Endothelial cell of umbilical vein (primary cell): ENCODE data around the gene PLK5. TPM values are rescaled to one million over a fixed set of nuclear protein-coding genes. Genes with fewer than 3 reads are reported as not detected.

Source experiments
- BruUV-seq: library from RNA; stranded (reverse); fragments of 400-500 nt; replicated peaks from 2 replicates; lab custom pipeline; 2021; lab: Mats Ljungman, UMichigan
- CTCF ChIA-PET: fragments of 300-600, 350-600 bp; sonication (Branson Sonifier 250); formaldehyde crosslinking; loops from one replicate; lab custom pipeline; 2021; ENCODE audit warnings: antibody characterized with exemption, inconsistent platforms; lab: Charles Lee
- POLR2A ChIA-PET: fragments of 300-600, 350-600 bp; sonication (Branson Sonifier 250); formaldehyde crosslinking; loops from one replicate; lab custom pipeline; 2021; ENCODE audit warnings: antibody characterized with exemption, inconsistent platforms; lab: Charles Lee
- DNase-seq: peaks from one replicate; pipeline ENCODE4 v3.0.0-alpha.2; 2011; ENCODE audit warnings: low read depth, low spot score
- FAIRE-seq: peaks from 2 replicates; lab custom pipeline; 2011; peaks lifted over from hg19 to GRCh38; lab: Jason Lieb, UNC
- H2AFZ ChIP-seq: 2 replicates; pipeline ENCODE4 v1.6.0; 2012; ENCODE audit warnings: low read depth, low read length, control low read depth, inconsistent platforms
- H3K27ac ChIP-seq: 2 replicates; pipeline ENCODE4 v1.5.1; 2011; ENCODE audit warnings: low read depth, mild to moderate bottlenecking, control low read depth, low read length, moderate library complexity; ENCODE audit not compliant: insufficient read depth
- H3K27me3 ChIP-seq, 2 experiments: 2 replicates each; pipeline versions ENCODE4 v1.6.0 to v1.6.1; 2011; ENCODE audit warnings: low read length in 2 of 2, mixed read lengths in 1 of 2; ENCODE audit not compliant: control insufficient read depth in 2 of 2, insufficient read depth in 2 of 2
- H3K36me3 ChIP-seq, 2 experiments: 2 replicates in 1 of 2; 3 replicates in 1 of 2; pipeline ENCODE4 v1.5.1; 2011; ENCODE audit warnings: low read length in 2 of 2, mild to moderate bottlenecking in 1 of 2, moderate library complexity in 1 of 2; ENCODE audit not compliant: control insufficient read depth in 2 of 2, insufficient read depth in 2 of 2; ENCODE audit errors: extremely low read depth in 1 of 2
- H3K4me1 ChIP-seq: 3 replicates; pipeline ENCODE4 v1.5.1; 2011; ENCODE audit warnings: mild to moderate bottlenecking, low read length; ENCODE audit not compliant: control insufficient read depth, insufficient read depth; ENCODE audit errors: extremely low read depth
- H3K4me2 ChIP-seq: 2 replicates; pipeline ENCODE4 v1.6.1; 2011; ENCODE audit warnings: low read length, control low read depth, mixed read lengths; ENCODE audit not compliant: insufficient read depth
- H3K4me3 ChIP-seq, 3 experiments: fragments of 200-600 bp in 1 of 3; sonication (generic), shearing (Covaris generic) in 1 of 3; replicated peaks in 1 of 3; 2 replicates each; pipeline ENCODE4 v1.5.1; 2011 to 2016; ENCODE audit warnings: control low read depth in 3 of 3, low read length in 3 of 3, mild to moderate bottlenecking in 2 of 3, inconsistent platforms in 1 of 3, low read depth in 1 of 3, moderate library complexity in 1 of 3; ENCODE audit not compliant: insufficient read depth in 1 of 3
- H3K79me2 ChIP-seq: 2 replicates; pipeline ENCODE4 v1.6.0; 2012; ENCODE audit warnings: low read length, inconsistent platforms; ENCODE audit not compliant: control insufficient read depth, insufficient read depth
- H3K9ac ChIP-seq: replicated peaks from 2 replicates; pipeline ENCODE3; 2011; ENCODE audit warnings: low read length, control low read depth; ENCODE audit not compliant: insufficient read depth; ENCODE audit errors: extremely low read depth
- H3K9me1 ChIP-seq: replicated peaks from 3 replicates; pipeline ENCODE4 v1.6.0; 2011; ENCODE audit warnings: mild to moderate bottlenecking, low read length; ENCODE audit not compliant: control insufficient read depth, insufficient read depth; ENCODE audit errors: extremely low read depth
- H3K9me3 ChIP-seq: replicated peaks from 2 replicates; pipeline ENCODE4 v1.5.1; 2012; ENCODE audit warnings: low read length, inconsistent platforms; ENCODE audit not compliant: control insufficient read depth, insufficient read depth
- H4K20me1 ChIP-seq: replicated peaks from 2 replicates; pipeline ENCODE3; 2011; ENCODE audit warnings: mild to moderate bottlenecking, low read length; ENCODE audit not compliant: control insufficient read depth, insufficient read depth; ENCODE audit errors: extremely low read depth
- CTCF ChIP-seq, 2 donors: IDR thresholded peaks; 1 replicate in 1 of 2; 2 replicates in 1 of 2; pipeline ENCODE4 v1.5.1; 2011; ENCODE audit warnings: low read length in 2 of 2, mild to moderate bottlenecking in 2 of 2, moderate library complexity in 2 of 2, control low read depth in 1 of 2, inconsistent platforms in 1 of 2, low read depth in 1 of 2; ENCODE audit not compliant: insufficient read depth in 1 of 2; ENCODE audit errors: extremely low read depth in 1 of 2
- EZH2 ChIP-seq: IDR thresholded peaks from 2 replicates; pipeline ENCODE4 v1.6.1; 2012; ENCODE audit warnings: borderline replicate concordance, low read depth, mild to moderate bottlenecking, moderate library complexity, low read length, inconsistent platforms; ENCODE audit not compliant: severe bottlenecking
- FOS ChIP-seq: IDR thresholded peaks from 2 replicates; pipeline ENCODE4 v1.6.1; 2011; ENCODE audit warnings: mild to moderate bottlenecking, low read length, moderate library complexity, borderline replicate concordance; ENCODE audit not compliant: insufficient read depth
- GATA2 ChIP-seq: IDR thresholded peaks from 2 replicates; pipeline ENCODE4 v1.7.0; 2011; ENCODE audit warnings: low read depth, mild to moderate bottlenecking, moderate library complexity, mixed read lengths, low read length; ENCODE audit not compliant: insufficient read length, insufficient read depth
- JUN ChIP-seq: IDR thresholded peaks from 2 replicates; pipeline ENCODE4 v1.6.1; 2011; ENCODE audit warnings: borderline replicate concordance, low read depth; ENCODE audit not compliant: insufficient read length, insufficient read depth
- MYC ChIP-seq: IDR thresholded peaks from one replicate; pipeline ENCODE4 v1.6.1; 2011; ENCODE audit warnings: mild to moderate bottlenecking, low read depth, low read length
- POLR2A ChIP-seq: IDR thresholded peaks from 2 replicates; pipeline ENCODE4 v1.6.1; 2012; ENCODE audit warnings: low read depth, mild to moderate bottlenecking, control low read depth, low read length
- POLR2AphosphoS5 ChIP-seq: IDR thresholded peaks from 2 replicates; pipeline ENCODE4 v1.6.1; 2012; ENCODE audit warnings: low read depth, mild to moderate bottlenecking, control low read depth, low read length, moderate library complexity; ENCODE audit not compliant: insufficient read depth
- dilution Hi-C: fragments of 300-500 bp; cut with MboI; formaldehyde crosslinking; loops from one replicate; pipeline ENCODE4 v1.15.0; 2019; ENCODE audit warnings: low sequenced_read_pairs; ENCODE audit not compliant: extremely low pct_ligation_motif_present
- intact Hi-C: fragments of 100-400 bp; cut with micrococcal nuclease; formaldehyde crosslinking; loops from one replicate; pipeline ENCODE4 v1.10.0; 2022
- polyA plus RNA-seq, 4 experiments: library from polyadenylated mRNA; depleted of rRNA in 3 of 4; stranded (reverse) in 3 of 4; unstranded in 1 of 4; fragments of >200 nt; gene quantifications; 2 replicates each; pipeline versions ENCODE4 v1.2.1 to v1.2.3, GENCODE V29; 2011 to 2012; ENCODE audit warnings: missing spikeins in 1 of 4
- total RNA-seq: library from RNA; stranded (reverse); gene quantifications from 2 replicates; pipeline ENCODE4 v1.2.3, GENCODE V29; 2021
- TF ChIP-seq, protein P1 (sequence below): IDR thresholded peaks from 2 replicates; pipeline ENCODE4 v1.6.1; 2011; ENCODE audit not compliant: insufficient read depth, insufficient read length

PLK5 gene
- total and polyA plus RNA-seq, 2 donors (not counting 3 experiments of a cell fraction or from before 2014, with no cell fraction given) = not detected

GRCh38 chr19:1481893-1482360 is 42.0 kb upstream of the PLK5 start:
- intact Hi-C loops = no loop called here
- no peak overlapping the region for H3K9ac ChIP-seq
- no peaks in the 10 kb centered on the region for H3K27me3 ChIP-seq
- H3K4me3 ChIP-seq = no peak overlapping the region
- H3K4me1 ChIP-seq = peaks cover 3% of the 10 kb centered on the region
- no peak overlapping the region for H3K27ac ChIP-seq
- no TSS peak for BruUV-seq
- no peaks in the 10 kb centered on the region for H3K36me3 ChIP-seq
- no peaks in the 10 kb centered on the region for H4K20me1 ChIP-seq
- DNase-seq = no peak
- no peak overlapping the region for H3K4me2 ChIP-seq
- dilution Hi-C loops = no loop called here
- ChIA-PET POLR2A (no interaction called here), CTCF (no interaction called here)
- no peak for FAIRE-seq
- H3K9me3 ChIP-seq = no peaks in the 10 kb centered on the region
- TF ChIP-seq GATA2 (no peak), MYC (no peak), POLR2AphosphoS5 (no peak), POLR2A (no peak), CTCF (IDR thresholded peaks at IDR 0.05; ENCODE audit: extremely low read depth in 1 of 2, insufficient read depth in 1 of 2, low read depth in 1 of 2, low read length in 2 of 2) (no peak), JUN (no peak), FOS (no peak), EZH2 (no peak)
- TF ChIP-seq, protein P1, sequence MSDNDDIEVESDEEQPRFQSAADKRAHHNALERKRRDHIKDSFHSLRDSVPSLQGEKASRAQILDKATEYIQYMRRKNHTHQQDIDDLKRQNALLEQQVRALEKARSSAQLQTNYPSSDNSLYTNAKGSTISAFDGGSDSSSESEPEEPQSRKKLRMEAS = no peak
- H3K9me1 ChIP-seq = no peaks in the 10 kb centered on the region
- peaks cover 5% of the 10 kb centered on the region for H3K79me2 ChIP-seq
- no peak overlapping the region for H2AFZ ChIP-seq
